ENCODE data around the gene TCF12. TPM values are rescaled to one million over a fixed set of nuclear protein-coding genes. Genes with fewer than 3 reads are reported as not detected.

The TCF12 gene
- total RNA-seq, 1 donor from 2014 or later = 93.0 TPM

DNA sequence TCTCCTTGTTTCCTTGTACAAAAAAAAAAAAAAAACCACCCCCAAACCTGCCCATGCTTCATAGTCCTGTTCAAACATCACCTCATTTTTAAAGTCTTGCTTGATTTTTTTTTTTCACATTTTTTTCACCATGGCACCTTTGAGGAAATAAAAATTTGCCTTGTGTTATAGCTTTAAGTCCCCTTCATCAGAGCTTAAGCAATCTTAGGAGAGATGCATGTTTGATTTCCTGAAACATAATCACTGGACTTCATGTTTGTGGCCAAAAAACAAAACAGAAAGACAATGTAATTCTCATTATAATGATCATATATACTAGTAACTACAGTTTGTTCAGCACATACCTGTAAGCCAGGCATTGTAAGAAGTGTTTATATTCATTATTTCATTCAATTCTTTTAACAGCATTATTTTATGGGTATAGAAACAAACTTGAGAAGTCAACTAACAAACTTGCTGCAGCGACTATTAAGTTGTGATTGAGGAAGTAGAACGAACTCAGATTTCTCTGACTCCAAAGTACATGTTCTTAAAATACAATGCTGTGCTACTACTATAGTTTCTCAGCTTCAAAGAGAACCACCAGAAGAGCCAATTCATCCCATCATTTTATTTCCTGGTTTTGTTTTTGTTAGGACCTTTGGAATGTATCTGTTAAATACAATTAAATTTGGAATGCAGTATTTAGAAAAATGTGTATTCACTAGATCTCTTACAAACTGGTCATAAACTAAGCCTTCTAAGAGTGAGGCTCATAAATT is 203.8 kb downstream of the TCF12 start:
- no peaks in the 10 kb centered on the region for H3K27me3 ChIP-seq (ENCODE audit: low read depth)
- ATAC-seq (no peak), DNase-seq (no peak)
- TF ChIP-seq CTCF (IDR thresholded peaks at IDR 0.05) = no peak
- peak overlapping the region; percentile 33 for H3K27ac ChIP-seq
- H3K36me3 ChIP-seq = no peaks in the 10 kb centered on the region
- H3K4me1 ChIP-seq = peaks cover 22% of the 10 kb centered on the region
- H3K4me3 ChIP-seq = no peak overlapping the region
- intact Hi-C loops (cut with DNase I) = no loop called here
- no peaks in the 10 kb centered on the region for H3K9me3 ChIP-seq

DNA sequence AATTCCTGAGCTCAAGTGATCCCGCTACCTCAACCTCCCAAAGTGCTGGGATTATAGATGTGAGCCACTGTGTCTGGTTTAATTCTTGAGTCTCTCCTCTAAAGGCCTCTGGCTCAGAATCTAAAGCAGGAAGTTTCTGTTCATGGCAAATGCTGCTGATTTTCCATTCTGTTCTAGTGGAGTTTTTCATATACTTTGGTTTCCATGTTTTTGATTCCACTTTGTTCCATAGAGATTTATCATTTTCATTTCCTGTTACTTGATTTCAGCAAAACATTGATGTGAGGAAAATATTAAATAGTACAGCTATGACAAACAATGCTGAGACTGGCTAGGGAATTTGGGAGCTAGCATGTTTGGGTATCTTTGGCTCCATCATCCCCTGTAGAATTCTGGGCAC is 205.6 kb downstream of the TCF12 start:
- intact Hi-C loops (cut with DNase I) = no loop called here
- DNase-seq (no peak), ATAC-seq (no peak)
- H3K36me3 ChIP-seq = no peaks in the 10 kb centered on the region
- H3K4me1 ChIP-seq = peaks cover 11% of the 10 kb centered on the region
- no peak overlapping the region for H3K27ac ChIP-seq
- H3K9me3 ChIP-seq = no peaks in the 10 kb centered on the region
- no peaks in the 10 kb centered on the region for H3K27me3 ChIP-seq (ENCODE audit: low read depth)
- no peak overlapping the region for H3K4me3 ChIP-seq
- TF ChIP-seq CTCF (IDR thresholded peaks at IDR 0.05) = no peak

- ATAC-seq (no peak), DNase-seq (no peak)
- intact Hi-C loops (cut with DNase I) = no loop called here
- H3K27me3 ChIP-seq (ENCODE audit: low read depth) = no peaks in the 10 kb centered on the region
- H3K36me3 ChIP-seq = no peaks in the 10 kb centered on the region
- no peak for TF ChIP-seq CTCF (IDR thresholded peaks at IDR 0.05)
- H3K4me1 ChIP-seq = peaks cover 8% of the 10 kb centered on the region
- H3K27ac ChIP-seq = no peak overlapping the region
- H3K4me3 ChIP-seq = no peak overlapping the region
- no peaks in the 10 kb centered on the region for H3K9me3 ChIP-seq
Measured at GRCh38 chr15:57129064-57129463, 210.6 kb downstream of the TCF12 start.

DNA sequence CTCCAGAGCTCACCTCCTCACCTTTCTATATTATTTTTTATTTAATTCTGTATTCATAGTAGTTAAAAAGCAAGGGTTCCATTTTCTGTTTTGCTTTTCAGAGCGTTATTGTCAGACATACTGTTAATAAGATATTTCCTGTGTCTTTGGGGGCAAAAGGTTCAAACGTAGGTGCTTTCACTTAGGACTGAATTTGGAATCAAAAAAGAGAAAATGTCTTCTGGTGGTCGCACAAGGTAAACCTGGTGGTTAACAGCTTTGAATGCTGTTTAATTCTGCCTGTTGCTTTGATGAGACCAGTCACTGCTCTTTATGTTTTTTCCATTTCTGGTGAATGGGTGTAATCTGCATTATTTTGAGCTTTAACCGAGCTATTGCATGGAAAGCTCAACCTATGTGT is 212.5 kb downstream of the TCF12 start:
- no peak for TF ChIP-seq CTCF (IDR thresholded peaks at IDR 0.05)
- Histone ChIP-seq H3K4me3 (no peak overlapping the region), H3K36me3 (no peaks in the 10 kb centered on the region), H3K27me3 (ENCODE audit: low read depth) (no peaks in the 10 kb centered on the region), H3K4me1 (peaks cover 25% of the 10 kb centered on the region), H3K27ac (no peak overlapping the region), H3K9me3 (no peaks in the 10 kb centered on the region)
- ATAC-seq (no peak), DNase-seq (no peak)
- intact Hi-C loops (cut with DNase I) = no loop called here

- H3K9me3 ChIP-seq = no peaks in the 10 kb centered on the region
- intact Hi-C loops (cut with DNase I) = no loop called here
- no peak overlapping the region for H3K4me3 ChIP-seq
- H3K27ac ChIP-seq = no peak overlapping the region
- H3K27me3 ChIP-seq (ENCODE audit: low read depth) = no peaks in the 10 kb centered on the region
- DNase-seq = no peak
- TF ChIP-seq CTCF (IDR thresholded peaks at IDR 0.05) = no peak
- H3K36me3 ChIP-seq = no peaks in the 10 kb centered on the region
- peaks cover 27% of the 10 kb centered on the region for H3K4me1 ChIP-seq
- ATAC-seq = no peak
Measured at GRCh38 chr15:57133127-57133968, 214.9 kb downstream of the TCF12 start.
